K562 (cell line): Measurements from ENCODE around the gene FCHSD1. TPM values are rescaled to one million over a fixed set of nuclear protein-coding genes. Genes with fewer than 3 reads are reported as not detected.
A peak's percentile ranks its signal among the peaks of the same experiment; 100 is the strongest.

ENCODE experiments used
- BDP1 ChIP-seq: IDR thresholded peaks from 3 replicates; pipeline ENCODE4 v1.6.1; 2011; ENCODE audit not compliant: insufficient read length, insufficient read depth
- DIDO1 ChIP-seq: fragments of 450-650 bp; IDR thresholded peaks from 2 replicates; pipeline ENCODE4 v1.6.1; 2016; ENCODE audit warnings: low read depth, missing biosample characterization, missing genetic modification characterization
- ETV5 ChIP-seq: sonication (generic); formaldehyde crosslinking; IDR thresholded peaks from 2 replicates; pipeline ENCODE4 v1.4.0; 2020; ENCODE audit warnings: low read depth, mild to moderate bottlenecking, missing genetic modification reagents
- HSF4 ChIP-seq: fragments of 250-450 bp; sonication (Bioruptor Pico); IDR thresholded peaks from 2 replicates; pipeline ENCODE4 v2.1.2; 2022; ENCODE audit warnings: mild to moderate bottlenecking, moderate library complexity, borderline replicate concordance
- IFI16 ChIP-seq: fragments of 250-450 bp; sonication (Bioruptor Pico); IDR thresholded peaks from 2 replicates; pipeline ENCODE4 v2.1.2; 2022; ENCODE audit warnings: mild to moderate bottlenecking, inconsistent platforms
- IRF2 ChIP-seq: sonication (generic); formaldehyde crosslinking; IDR thresholded peaks from 2 replicates; pipeline ENCODE4 v1.8.1; 2022; ENCODE audit warnings: mild to moderate bottlenecking, missing genetic modification reagents
- MIER1 ChIP-seq: fragments of 450-650 bp; IDR thresholded peaks from 2 replicates; pipeline ENCODE4 v1.6.1; 2016; ENCODE audit warnings: antibody characterized with exemption, mild to moderate bottlenecking, low read depth
- POLR2G ChIP-seq: fragments of 200-400 bp; formaldehyde crosslinking; IDR thresholded peaks from 2 replicates; pipeline ENCODE4 v1.6.1; 2017; ENCODE audit warnings: low read depth, mild to moderate bottlenecking, antibody characterized with exemption, low read length, moderate library complexity
- PTRF ChIP-seq: fragments of 450-650 bp; IDR thresholded peaks from 2 replicates; pipeline ENCODE4 v1.6.1; 2016; ENCODE audit warnings: mild to moderate bottlenecking, missing genetic modification characterization, missing compliant biosample characterization
- RBM14 ChIP-seq: fragments of 200-400 bp; formaldehyde crosslinking; IDR thresholded peaks from 2 replicates; pipeline ENCODE4 v1.6.1; 2018; ENCODE audit warnings: low read depth, mild to moderate bottlenecking, low read length, moderate library complexity, borderline replicate concordance; ENCODE audit not compliant: insufficient read depth
- SAFB ChIP-seq: fragments of 200-400 bp; formaldehyde crosslinking; IDR thresholded peaks from 2 replicates; pipeline ENCODE4 v1.6.1; 2017; ENCODE audit warnings: low read depth, low read length, borderline replicate concordance
- SP2 ChIP-seq: IDR thresholded peaks from 2 replicates; pipeline ENCODE4 v1.6.1; 2011; ENCODE audit warnings: mild to moderate bottlenecking, low read depth, low read length, moderate library complexity; ENCODE audit not compliant: poor library complexity, severe bottlenecking; ENCODE audit errors: extremely low read depth
- ZC3H4 ChIP-seq: sonication (generic); formaldehyde crosslinking; IDR thresholded peaks from 2 replicates; pipeline ENCODE4 v1.9.0; 2021; ENCODE audit warnings: missing genetic modification reagents, borderline replicate concordance
- ZEB2 ChIP-seq: fragments of 450-650 bp; IDR thresholded peaks from 2 replicates; pipeline ENCODE4 v1.6.1; 2016
- ZNF217 ChIP-seq: sonication (generic); formaldehyde crosslinking; IDR thresholded peaks from 2 replicates; pipeline ENCODE4 v1.8.0; 2022; ENCODE audit warnings: mild to moderate bottlenecking, missing genetic modification reagents
- ZNF24 ChIP-seq: fragments of 450-650 bp; IDR thresholded peaks from 2 replicates; pipeline ENCODE4 v1.6.1; 2016
- polyA plus RNA-seq, 8 experiments: library from polyadenylated mRNA; depleted of rRNA in 4 of 8; stranded (reverse) in 5 of 8; unstranded in 3 of 8; fragments of >200 nt; fragmentation: Nextera tagmentation in 2 of 8; fragmentation: Illumina TruSeq in 1 of 8; extraction: Ambion mirVana in 2 of 8; extraction: Trizol in 1 of 8; gene quantifications; 2 replicates each; pipeline versions ENCODE4 v1.2.1 to v1.2.3, GENCODE V29; 2011 to 2014; ENCODE audit warnings: inconsistent platforms in 1 of 8, missing spikeins in 1 of 8
- total RNA-seq, 7 experiments: library from RNA; depleted of rRNA in 6 of 7; stranded (reverse); fragments of >200 nt in 6 of 7; fragmentation: Illumina TruSeq in 2 of 7; extraction: Trizol in 2 of 7; gene quantifications; 2 replicates each; pipeline versions ENCODE4 v1.2.1 to v1.2.3, GENCODE V29; 2011 to 2021; ENCODE audit warnings: low replicate concordance in 1 of 7
- TF ChIP-seq, protein P1 (sequence below): fragments of 250-450 bp; sonication (Bioruptor Pico); IDR thresholded peaks from 2 replicates; pipeline ENCODE4 v1.4.0; 2020; ENCODE audit warnings: mild to moderate bottlenecking, moderate library complexity
- TF ChIP-seq, protein P2 (sequence below): fragments of 450-650 bp; IDR thresholded peaks from 2 replicates; pipeline ENCODE4 v1.6.1; 2018; ENCODE audit warnings: mild to moderate bottlenecking, low read depth; ENCODE audit not compliant: partially characterized antibody
- TF ChIP-seq, protein P3 (sequence below), 2 experiments: IDR thresholded peaks; 2 replicates each; pipeline ENCODE4 v1.6.1; 2011; ENCODE audit warnings: borderline replicate concordance in 1 of 2, control low read depth in 1 of 2, low read depth in 1 of 2, low read length in 1 of 2, mild to moderate bottlenecking in 1 of 2, mixed read lengths in 1 of 2, moderate library complexity in 1 of 2; ENCODE audit not compliant: insufficient read depth in 1 of 2, insufficient read length in 1 of 2, poor library complexity in 1 of 2, severe bottlenecking in 1 of 2; ENCODE audit errors: extremely low read depth in 1 of 2

Gene FCHSD1
- total and polyA plus RNA-seq, 9 of the 15 experiments (the other 6 are each of a cell fraction or from before 2014, with no cell fraction given) = 0.35 to 37.5 (median 13.6) TPM

DNA sequence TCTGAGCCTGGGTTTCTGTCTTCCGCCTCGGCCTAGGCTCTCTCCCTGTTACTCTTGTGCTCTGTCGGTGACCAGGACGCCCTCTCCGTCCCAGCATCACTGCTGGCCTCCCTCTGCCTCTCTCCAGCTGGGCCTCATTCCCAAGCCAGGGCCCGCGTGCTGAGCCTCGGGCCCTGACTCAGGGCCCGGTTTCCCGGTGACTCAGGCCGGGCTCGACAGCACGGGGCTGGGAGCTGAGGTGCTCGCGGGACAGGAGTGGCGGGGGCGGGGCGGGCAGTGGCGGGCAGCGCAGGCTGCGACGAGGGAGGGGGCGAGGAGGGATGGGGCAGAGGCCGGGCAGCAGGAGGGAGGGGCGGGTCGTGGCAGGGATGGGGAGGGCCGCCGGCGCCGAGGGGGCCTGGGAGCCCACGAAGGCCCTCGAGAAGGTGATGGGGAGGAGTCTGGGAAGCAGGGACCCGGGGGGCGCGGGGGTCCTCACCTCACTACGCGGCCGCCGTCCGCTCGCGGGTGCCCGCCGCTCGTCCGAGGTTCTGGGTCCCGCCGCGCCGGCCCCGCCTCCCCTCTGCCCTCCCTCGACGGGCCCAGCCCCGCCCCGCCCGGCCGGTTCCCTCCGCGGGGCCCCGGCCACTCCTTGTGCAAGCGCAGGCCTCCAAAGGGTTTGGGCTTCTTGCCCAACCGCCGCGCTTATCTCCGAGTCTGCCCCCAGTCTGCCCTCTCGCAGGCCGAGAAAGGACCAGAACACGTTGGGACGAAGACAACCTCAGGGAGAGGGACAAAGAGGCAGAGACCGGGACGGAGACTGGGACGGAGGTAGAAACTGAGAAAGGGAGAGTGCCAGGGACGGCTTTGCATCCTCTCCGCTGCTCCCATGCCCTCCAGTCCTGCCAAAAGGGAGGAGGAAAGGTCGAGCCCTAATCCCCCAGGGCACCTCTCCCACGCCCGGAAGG lies 30.8 kb upstream of the FCHSD1 start, which contains the start of gene ARAP3 (continued):
- TF ChIP-seq SP2 = no peak
- no peak for TF ChIP-seq BDP1
- TF ChIP-seq ZNF217 (CRISPR knock-in tag) = no peak
- TF ChIP-seq SAFB = no peak
- no peak for TF ChIP-seq ZEB2
- no peak for TF ChIP-seq IRF2 (CRISPR knock-in tag)
- no peak for TF ChIP-seq IFI16
- TF ChIP-seq POLR2G = peak; percentile 66
- TF ChIP-seq, protein P1, sequence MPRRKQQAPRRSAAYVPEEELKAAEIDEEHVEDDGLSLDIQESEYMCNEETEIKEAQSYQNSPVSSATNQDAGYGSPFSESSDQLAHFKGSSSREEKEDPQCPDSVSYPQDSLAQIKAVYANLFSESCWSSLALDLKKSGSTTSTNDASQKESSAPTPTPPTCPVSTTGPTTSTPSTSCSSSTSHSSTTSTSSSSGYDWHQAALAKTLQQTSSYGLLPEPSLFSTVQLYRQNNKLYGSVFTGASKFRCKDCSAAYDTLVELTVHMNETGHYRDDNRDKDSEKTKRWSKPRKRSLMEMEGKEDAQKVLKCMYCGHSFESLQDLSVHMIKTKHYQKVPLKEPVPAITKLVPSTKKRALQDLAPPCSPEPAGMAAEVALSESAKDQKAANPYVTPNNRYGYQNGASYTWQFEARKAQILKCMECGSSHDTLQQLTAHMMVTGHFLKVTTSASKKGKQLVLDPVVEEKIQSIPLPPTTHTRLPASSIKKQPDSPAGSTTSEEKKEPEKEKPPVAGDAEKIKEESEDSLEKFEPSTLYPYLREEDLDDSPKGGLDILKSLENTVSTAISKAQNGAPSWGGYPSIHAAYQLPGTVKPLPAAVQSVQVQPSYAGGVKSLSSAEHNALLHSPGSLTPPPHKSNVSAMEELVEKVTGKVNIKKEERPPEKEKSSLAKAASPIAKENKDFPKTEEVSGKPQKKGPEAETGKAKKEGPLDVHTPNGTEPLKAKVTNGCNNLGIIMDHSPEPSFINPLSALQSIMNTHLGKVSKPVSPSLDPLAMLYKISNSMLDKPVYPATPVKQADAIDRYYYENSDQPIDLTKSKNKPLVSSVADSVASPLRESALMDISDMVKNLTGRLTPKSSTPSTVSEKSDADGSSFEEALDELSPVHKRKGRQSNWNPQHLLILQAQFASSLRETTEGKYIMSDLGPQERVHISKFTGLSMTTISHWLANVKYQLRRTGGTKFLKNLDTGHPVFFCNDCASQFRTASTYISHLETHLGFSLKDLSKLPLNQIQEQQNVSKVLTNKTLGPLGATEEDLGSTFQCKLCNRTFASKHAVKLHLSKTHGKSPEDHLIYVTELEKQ (CRISPR knock-in tag) = no peak
- TF ChIP-seq PTRF (tag) = no peak
- TF ChIP-seq, protein P2, sequence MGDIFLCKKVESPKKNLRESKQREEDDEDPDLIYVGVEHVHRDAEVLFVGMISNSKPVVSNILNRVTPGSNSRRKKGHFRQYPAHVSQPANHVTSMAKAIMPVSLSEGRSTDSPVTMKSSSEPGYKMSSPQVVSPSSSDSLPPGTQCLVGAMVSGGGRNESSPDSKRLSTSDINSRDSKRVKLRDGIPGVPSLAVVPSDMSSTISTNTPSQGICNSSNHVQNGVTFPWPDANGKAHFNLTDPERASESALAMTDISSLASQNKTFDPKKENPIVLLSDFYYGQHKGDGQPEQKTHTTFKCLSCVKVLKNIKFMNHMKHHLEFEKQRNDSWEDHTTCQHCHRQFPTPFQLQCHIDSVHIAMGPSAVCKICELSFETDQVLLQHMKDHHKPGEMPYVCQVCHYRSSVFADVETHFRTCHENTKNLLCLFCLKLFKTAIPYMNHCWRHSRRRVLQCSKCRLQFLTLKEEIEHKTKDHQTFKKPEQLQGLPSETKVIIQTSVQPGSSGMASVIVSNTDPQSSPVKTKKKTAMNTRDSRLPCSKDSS = no peak
- no peak; the same call in 1 of the 2 replicates for TF ChIP-seq ETV5 (CRISPR knock-in tag)
- TF ChIP-seq ZC3H4 (CRISPR knock-in tag) = no peak
- TF ChIP-seq ZNF24 = no peak
- TF ChIP-seq DIDO1 (tag) = 0 out of 2 replicates have a peak, but pooled peaks have one; percentile 38
- no peak for TF ChIP-seq RBM14
- no peak for TF ChIP-seq HSF4 (CRISPR knock-in tag)
- TF ChIP-seq, protein P3, sequence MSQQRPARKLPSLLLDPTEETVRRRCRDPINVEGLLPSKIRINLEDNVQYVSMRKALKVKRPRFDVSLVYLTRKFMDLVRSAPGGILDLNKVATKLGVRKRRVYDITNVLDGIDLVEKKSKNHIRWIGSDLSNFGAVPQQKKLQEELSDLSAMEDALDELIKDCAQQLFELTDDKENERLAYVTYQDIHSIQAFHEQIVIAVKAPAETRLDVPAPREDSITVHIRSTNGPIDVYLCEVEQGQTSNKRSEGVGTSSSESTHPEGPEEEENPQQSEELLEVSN (IDR thresholded peaks at IDR 0.05; ENCODE audit: borderline replicate concordance in 1 of 2, extremely low read depth in 1 of 2, insufficient read depth in 1 of 2, insufficient read length in 1 of 2, low read depth in 1 of 2, low read length in 1 of 2, poor library complexity in 1 of 2, severe bottlenecking in 1 of 2) = peak; percentile 75 to 95
- TF ChIP-seq MIER1 = no peak
